GM12872 (cell line): ENCODE data around the gene ZFX.

Source experiments
- TF ChIP-seq, protein P1 (sequence below): IDR thresholded peaks from 3 replicates; pipeline ENCODE4 v1.5.1; 2011; ENCODE audit warnings: low read depth, mild to moderate bottlenecking, low read length, moderate library complexity; ENCODE audit not compliant: insufficient read depth

ZFX gene

DNA sequence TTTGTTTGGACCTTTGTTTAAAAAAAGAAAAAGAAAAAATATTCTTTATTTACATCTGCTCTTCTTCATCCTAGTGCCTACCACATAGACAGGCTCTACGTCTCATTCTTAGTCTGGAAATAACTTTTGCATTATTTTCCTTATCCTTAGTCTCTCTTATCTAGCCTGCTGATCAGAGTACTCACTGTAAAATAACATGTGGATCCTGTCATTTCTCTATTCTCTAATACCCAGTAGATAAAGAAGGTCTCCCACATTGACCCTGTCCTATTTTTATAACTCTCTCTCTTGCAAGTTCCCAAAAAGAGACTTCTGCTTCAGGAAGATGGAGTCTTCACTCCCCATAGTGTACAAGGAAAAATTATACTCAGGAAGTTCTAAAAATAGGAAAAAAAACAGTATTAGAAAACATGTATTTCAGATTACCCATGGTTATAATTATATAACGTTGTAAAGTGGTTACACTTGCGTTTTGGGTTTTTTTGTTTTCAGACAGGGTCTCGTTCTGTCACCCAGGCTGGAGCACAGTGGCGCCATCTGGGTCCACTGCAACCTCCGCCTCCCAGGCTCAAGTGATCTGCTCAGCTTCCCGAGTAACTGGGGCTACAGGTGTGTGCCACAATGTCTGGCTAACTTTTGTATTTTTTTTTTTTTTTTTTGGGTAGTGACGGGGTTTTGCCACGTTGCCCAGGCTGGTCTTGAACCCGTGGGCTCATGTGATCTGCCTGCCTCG lies 23.8 kb downstream of the ZFX start:
- TF ChIP-seq, protein P1, sequence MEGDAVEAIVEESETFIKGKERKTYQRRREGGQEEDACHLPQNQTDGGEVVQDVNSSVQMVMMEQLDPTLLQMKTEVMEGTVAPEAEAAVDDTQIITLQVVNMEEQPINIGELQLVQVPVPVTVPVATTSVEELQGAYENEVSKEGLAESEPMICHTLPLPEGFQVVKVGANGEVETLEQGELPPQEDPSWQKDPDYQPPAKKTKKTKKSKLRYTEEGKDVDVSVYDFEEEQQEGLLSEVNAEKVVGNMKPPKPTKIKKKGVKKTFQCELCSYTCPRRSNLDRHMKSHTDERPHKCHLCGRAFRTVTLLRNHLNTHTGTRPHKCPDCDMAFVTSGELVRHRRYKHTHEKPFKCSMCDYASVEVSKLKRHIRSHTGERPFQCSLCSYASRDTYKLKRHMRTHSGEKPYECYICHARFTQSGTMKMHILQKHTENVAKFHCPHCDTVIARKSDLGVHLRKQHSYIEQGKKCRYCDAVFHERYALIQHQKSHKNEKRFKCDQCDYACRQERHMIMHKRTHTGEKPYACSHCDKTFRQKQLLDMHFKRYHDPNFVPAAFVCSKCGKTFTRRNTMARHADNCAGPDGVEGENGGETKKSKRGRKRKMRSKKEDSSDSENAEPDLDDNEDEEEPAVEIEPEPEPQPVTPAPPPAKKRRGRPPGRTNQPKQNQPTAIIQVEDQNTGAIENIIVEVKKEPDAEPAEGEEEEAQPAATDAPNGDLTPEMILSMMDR = no peak

GRCh38 chrX:24175276-24175675 lies 25.7 kb downstream of the ZFX start:
- TF ChIP-seq, protein P1 = no peak

- TF ChIP-seq, protein P1 = no peak
These were observed 28.9 kb downstream of the ZFX start for GRCh38 chrX:24178441-24178840.

- TF ChIP-seq, protein P1 = no peak
These were observed 34.5 kb downstream of the ZFX start for GRCh38 chrX:24184018-24184417.

DNA sequence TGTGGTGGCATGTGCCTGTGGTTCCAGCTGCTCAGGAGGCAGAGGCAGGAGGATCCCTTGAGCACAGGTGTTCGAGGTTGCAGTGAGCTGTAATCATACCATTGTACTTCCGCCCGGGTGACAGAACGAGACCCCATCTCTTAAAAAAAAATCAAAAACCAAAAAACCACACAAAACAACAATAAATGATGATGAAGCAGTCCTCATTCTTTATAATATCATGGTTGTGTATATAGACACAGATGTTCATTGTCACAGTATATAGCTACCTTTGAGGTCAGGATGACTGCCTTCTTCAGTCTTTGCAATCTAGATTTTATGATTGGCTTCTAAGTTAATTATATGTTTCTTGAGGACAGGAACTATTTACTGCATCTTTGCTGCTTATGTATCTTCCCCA lies 37.0 kb downstream of the ZFX start:
- TF ChIP-seq, protein P1 = no peak

- TF ChIP-seq, protein P1 = no peak
These were observed 37.5 kb downstream of the ZFX start for GRCh38 chrX:24186986-24187385.

DNA sequence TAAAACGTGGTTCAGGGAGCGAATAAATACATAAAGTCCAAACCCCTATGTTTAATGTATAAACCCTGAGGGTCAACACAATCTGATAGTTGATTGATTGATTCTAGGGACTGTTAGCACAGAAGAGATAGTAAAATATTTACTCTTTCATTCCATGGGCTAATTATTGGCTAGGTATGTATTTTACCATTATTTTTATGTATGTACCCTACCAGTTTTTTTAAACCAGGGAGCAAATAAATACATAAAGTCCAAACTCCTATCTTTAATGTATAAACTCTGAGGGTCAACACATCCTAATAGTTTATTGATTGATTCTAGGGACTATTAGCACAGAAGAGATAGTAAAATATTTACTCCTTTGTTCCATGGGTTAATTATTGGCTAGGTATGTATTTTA lies 40.0 kb downstream of the ZFX start:
- TF ChIP-seq, protein P1 = no peak
